HEK293T (cell line): ENCODE measurements around the gene ARMH3.

Experiments used
- FOXA1 ChIP-seq: fragments of 450-650 bp; IDR thresholded peaks from 2 replicates; pipeline ENCODE4 v1.6.1; 2016; ENCODE audit warnings: mild to moderate bottlenecking
- FOXM1 ChIP-seq: fragments of 450-650 bp; IDR thresholded peaks from 2 replicates; pipeline ENCODE4 v1.6.1; 2017; ENCODE audit warnings: mild to moderate bottlenecking, borderline replicate concordance
- NFRKB ChIP-seq: fragments of 450-650 bp; IDR thresholded peaks from 2 replicates; pipeline ENCODE4 v1.6.1; 2016; ENCODE audit warnings: mild to moderate bottlenecking, moderate library complexity
- SP1 ChIP-seq: fragments of 450-650 bp; IDR thresholded peaks from 2 replicates; pipeline ENCODE4 v1.6.1; 2017
- SUZ12 ChIP-seq: fragments of 450-650 bp; IDR thresholded peaks from 2 replicates; pipeline ENCODE4 v1.6.1; 2016; ENCODE audit warnings: mild to moderate bottlenecking
- TARDBP ChIP-seq: fragments of 450-650 bp; IDR thresholded peaks from 2 replicates; pipeline ENCODE4 v1.6.1; 2016
- ZNF384 ChIP-seq: fragments of 450-650 bp; IDR thresholded peaks from 2 replicates; pipeline ENCODE4 v1.6.1; 2016

GRCh38 chr10:101958691-101959090 lies 97.3 kb downstream of the ARMH3 start:
- no peak for TF ChIP-seq SP1
- TF ChIP-seq FOXM1, result no peak
- TF ChIP-seq ZNF384, result no peak
- no peak for TF ChIP-seq NFRKB
- no peak for TF ChIP-seq TARDBP
- no peak for TF ChIP-seq FOXA1
- TF ChIP-seq SUZ12, result no peak
